ENCODE results near the gene CAMKMT.

DNA sequence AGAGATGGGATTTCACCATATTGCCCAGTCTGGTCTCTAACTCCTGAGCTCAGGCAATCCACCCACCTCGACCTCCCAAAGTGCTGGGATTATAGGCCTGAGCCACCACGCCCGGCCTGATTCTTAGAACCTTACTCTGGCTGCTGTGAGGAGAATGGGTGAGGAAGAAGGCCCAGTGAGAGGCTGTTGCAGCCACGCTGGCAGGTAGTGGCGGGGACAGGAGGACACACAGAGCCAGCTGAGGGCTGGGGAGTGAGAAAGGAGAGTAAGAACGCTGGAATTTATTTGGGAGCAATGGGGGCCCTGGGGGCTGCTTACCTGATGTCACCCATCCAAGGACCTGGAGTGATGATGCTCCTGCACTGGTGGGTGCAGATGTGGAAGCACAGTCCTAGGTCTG is 425.9 kb downstream of the CAMKMT start:
- TF ChIP-seq ZNF274 (IDR thresholded peaks at IDR 0.05; ENCODE audit: low read depth, low read length), result no peak
- no peak for TF ChIP-seq YY1 (IDR thresholded peaks at IDR 0.05; ENCODE audit: insufficient read depth, insufficient read length)
- TF ChIP-seq SUZ12 (IDR thresholded peaks at IDR 0.05; ENCODE audit: extremely low read depth, insufficient read depth, insufficient read length), result no peak

Measured in NT2/D1 (cell line).